Adipocyte (in vitro differentiated cells): ENCODE results near the gene AGBL3.

Experiments used
- DNase-seq: peaks from one replicate; pipeline ENCODE4 v3.0.0-alpha.2; 2015; ENCODE audit warnings: low read depth
- H3K27me3 ChIP-seq: replicated peaks from 2 replicates; pipeline ENCODE4 v1.7.0; 2013; ENCODE audit warnings: mild to moderate bottlenecking, low read length, moderate library complexity; ENCODE audit not compliant: control insufficient read depth, insufficient read depth
- H3K36me3 ChIP-seq: 2 replicates; pipeline ENCODE4 v1.7.0; 2013; ENCODE audit warnings: low read length, mild to moderate bottlenecking, moderate library complexity; ENCODE audit not compliant: control insufficient read depth, insufficient read depth, severe bottlenecking
- H3K4me1 ChIP-seq: 2 replicates; pipeline ENCODE4 v1.7.0; 2013; ENCODE audit warnings: mild to moderate bottlenecking, low read length, moderate library complexity; ENCODE audit not compliant: control insufficient read depth, insufficient read depth
- H3K4me3 ChIP-seq: 2 replicates; pipeline ENCODE4 v1.7.0; 2013; ENCODE audit warnings: mild to moderate bottlenecking, low read length, moderate library complexity
- H3K9ac ChIP-seq: 2 replicates; pipeline ENCODE4 v1.7.0; 2013; ENCODE audit warnings: mild to moderate bottlenecking, low read length, moderate library complexity
- H3K9me3 ChIP-seq: 2 replicates; pipeline ENCODE4 v1.7.0; 2013; ENCODE audit warnings: mild to moderate bottlenecking, low read length, moderate library complexity; ENCODE audit not compliant: control insufficient read depth

Gene AGBL3

DNA sequence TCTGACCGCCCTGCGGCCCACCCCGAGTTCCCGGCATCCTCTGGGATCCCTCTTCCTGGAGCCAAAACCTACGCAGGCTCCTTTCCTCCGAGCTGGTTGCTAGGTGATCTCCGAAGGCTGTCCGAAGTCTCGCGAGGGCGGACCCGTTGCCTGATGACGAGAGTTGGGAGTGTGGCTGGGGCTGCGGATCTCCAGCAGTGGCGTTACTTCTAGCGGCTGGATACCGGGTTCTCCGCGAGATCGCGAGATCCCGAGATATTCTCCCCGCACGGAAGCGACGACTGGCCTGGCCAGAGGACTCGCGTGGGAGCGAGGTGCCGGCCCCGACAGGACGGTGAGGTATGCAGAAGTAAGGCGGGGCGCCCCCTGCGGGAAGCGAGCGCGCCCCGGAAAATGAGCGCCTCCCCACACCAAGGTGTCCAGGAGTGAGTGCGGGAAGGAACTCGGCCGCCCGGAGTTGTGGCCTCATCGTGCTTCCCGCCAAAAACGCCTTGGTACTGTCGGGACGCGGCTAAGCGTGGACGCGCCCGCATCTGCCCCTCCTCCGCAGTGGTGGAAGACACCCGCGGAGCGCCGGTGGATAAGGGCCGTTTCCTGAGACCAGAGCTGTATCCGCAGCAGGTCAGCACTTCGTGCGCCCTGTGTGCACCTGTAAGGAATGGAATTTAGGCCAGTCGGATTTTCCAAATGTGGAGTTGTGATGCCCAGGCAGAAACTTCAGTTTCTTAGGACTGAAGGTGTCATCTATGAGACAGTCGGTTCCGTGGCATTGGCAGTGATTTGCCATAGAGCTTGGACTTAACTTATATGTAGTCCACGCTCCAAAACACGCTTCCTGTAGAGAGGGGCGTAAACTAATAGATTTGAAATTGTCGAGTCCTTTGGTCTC lies at the start of gene AGBL3:
Gene AGBL3 (plus strand): TSS at position 146 of the 889 bp plus-strand sequence. CDS start 1,426 bp downstream, outside the sequence.
- Histone ChIP-seq H3K4me1 (peaks cover 12% of the 10 kb centered on the region), H3K27me3 (no peaks in the 10 kb centered on the region), H3K9me3 (no peaks in the 10 kb centered on the region), H3K9ac (peak within 1 kb of the TSS; percentile 88), H3K36me3 (no peaks in the 10 kb centered on the region), H3K4me3 (peak within 1 kb of the TSS; percentile 95)
- peak; percentile 99 for DNase-seq

DNA sequence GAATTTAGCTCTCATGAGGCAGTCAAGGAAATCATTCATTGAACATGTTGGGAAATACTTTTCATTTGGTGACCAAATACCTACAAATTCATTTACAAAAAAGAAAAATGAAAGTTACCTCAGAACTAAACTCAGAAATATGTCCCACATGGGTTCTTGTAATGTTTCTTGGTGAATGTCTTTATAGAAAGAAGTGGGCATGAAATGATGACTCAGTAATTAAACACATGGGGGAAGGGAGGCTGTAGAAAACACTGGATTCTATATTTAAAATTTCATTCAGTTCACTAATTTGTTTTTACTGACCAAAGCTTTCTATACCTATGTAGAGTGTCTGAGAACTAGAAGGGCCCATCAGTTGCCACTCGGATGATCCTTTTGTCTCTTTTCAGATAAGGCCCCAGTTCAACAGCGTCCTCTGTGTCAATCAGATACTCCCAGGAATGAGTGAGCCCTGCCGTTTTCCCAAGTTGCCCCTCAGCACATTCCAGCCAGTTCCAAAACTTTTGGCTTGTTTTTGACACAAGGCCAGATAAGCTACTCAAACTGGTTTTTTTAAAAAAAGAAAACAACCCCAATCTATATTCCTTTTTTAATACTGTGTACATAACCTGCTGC lies 49.3 kb upstream of the AGBL3 start:
- no peaks in the 10 kb centered on the region for H3K9me3 ChIP-seq
- DNase-seq = peak; percentile 34
- no peaks in the 10 kb centered on the region for H3K27me3 ChIP-seq
- H3K4me1 ChIP-seq = peaks cover 60% of the 10 kb centered on the region
- peak overlapping the region; percentile 27 for H3K9ac ChIP-seq
- H3K36me3 ChIP-seq = peaks cover 86% of the 10 kb centered on the region
- H3K4me3 ChIP-seq = no peak overlapping the region

DNA sequence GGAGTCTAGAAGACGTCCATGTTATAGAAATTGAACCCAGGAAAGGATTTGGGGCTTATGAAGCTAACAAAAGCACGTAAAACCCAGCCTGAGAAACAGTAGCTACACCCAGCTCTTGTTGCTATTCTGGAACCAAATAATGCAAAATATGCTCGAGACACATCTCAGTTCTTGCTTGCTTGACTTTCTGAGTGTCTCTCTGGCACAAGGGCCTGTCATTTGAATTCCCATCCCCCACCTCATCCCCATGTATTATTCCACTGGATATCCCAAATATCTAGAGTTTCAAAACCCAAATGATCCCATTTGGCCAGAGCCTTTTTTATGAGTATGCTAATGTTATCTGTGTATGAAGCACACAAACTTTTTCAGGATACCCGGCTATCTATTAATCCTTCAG lies 48.2 kb upstream of the AGBL3 start:
- Histone ChIP-seq H3K36me3 (peaks cover 84% of the 10 kb centered on the region), H3K4me1 (peaks cover 55% of the 10 kb centered on the region)

DNA sequence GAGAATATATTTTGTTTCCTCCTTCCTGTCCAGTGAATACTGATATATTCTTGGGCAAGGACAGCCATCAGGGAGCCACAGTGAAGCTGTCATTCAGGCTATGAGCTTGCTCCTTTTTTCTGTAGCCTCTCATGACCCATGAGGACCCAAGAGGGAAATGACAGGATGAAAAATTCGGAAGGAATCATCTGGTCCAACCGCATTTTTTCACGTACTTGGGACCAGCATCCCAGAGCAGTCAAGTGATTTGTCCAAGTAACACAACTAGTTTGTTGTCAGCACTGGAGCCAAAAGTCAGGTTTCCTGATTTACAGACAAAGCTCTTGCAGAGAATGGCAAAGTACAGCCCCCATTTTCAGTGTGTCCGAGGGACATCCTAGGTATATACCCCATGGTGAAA lies 47.2 kb upstream of the AGBL3 start:
- Histone ChIP-seq H3K9me3 (no peaks in the 10 kb centered on the region), H3K36me3 (peaks cover 83% of the 10 kb centered on the region), H3K4me1 (peaks cover 55% of the 10 kb centered on the region), H3K9ac (no peak overlapping the region), H3K4me3 (no peak overlapping the region), H3K27me3 (no peaks in the 10 kb centered on the region)
- no peak for DNase-seq

More for the DNA sequence above, 48.2 kb upstream of the AGBL3 start:
- H3K9ac ChIP-seq = no peak overlapping the region
- no peak overlapping the region for H3K4me3 ChIP-seq
- H3K27me3 ChIP-seq = no peaks in the 10 kb centered on the region
- no peak for DNase-seq
- no peaks in the 10 kb centered on the region for H3K9me3 ChIP-seq

DNA sequence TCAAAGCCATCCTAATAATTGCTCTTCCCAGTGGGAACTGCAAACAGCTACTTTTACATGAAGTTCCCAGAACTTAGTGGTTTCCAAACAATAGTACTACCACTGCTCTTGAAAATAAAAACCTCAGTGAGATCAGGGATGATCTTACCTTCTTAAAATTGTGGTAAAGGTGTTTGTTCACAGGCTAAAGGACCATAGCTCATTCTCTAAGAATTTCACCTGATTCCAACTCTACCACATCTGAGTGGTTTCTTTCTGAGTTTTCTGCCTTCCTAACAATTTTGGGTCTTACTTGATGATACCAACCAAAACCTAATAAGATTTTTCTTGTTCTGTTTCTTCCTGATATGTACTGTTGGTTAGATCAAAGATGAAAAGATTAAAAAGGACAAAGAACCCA lies 45.6 kb upstream of the AGBL3 start:
- Histone ChIP-seq H3K9ac (no peak overlapping the region), H3K27me3 (no peaks in the 10 kb centered on the region), H3K36me3 (peaks cover 80% of the 10 kb centered on the region), H3K4me3 (no peak overlapping the region), H3K4me1 (peaks cover 56% of the 10 kb centered on the region), H3K9me3 (no peaks in the 10 kb centered on the region)
- DNase-seq = no peak

DNA sequence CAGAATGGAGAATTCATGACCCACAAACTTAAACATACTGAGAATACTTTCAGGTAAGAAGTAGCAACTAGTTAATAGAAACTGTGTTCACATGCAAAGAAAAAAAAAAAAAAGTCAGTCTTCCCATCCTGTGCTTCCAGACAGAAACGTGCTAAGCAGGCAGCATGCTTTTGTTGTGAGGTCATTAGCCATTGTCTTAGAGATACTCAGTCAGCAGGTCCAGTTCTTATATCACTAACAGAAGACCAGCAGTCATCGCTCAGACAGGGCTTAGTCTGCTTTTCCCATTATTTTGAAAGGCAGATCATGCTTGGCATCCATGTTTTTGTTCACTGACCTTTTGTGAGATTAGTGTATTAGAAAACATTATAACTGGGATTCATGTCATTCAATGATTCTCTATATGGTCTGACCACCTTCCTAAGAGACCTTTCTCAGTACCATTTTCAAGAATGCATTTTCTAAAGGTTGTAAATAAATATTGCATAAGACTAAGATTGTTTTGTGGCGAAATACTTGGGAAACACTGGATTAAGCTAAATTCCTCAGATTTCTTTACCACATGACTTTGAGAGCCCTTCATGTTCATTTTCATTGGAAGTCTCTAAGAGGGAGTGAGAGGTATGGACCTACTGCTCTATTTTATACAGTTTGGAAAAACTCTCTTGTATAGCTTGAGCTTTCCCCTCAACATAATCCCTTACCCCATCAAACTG lies 45.0 kb upstream of the AGBL3 start:
- DNase-seq = peak; percentile 72
- peak overlapping the region; percentile 27 for H3K9ac ChIP-seq
- H3K4me3 ChIP-seq = no peak overlapping the region
- no peaks in the 10 kb centered on the region for H3K9me3 ChIP-seq
- H3K27me3 ChIP-seq = no peaks in the 10 kb centered on the region
- H3K36me3 ChIP-seq = peaks cover 74% of the 10 kb centered on the region
- H3K4me1 ChIP-seq = peaks cover 56% of the 10 kb centered on the region

DNA sequence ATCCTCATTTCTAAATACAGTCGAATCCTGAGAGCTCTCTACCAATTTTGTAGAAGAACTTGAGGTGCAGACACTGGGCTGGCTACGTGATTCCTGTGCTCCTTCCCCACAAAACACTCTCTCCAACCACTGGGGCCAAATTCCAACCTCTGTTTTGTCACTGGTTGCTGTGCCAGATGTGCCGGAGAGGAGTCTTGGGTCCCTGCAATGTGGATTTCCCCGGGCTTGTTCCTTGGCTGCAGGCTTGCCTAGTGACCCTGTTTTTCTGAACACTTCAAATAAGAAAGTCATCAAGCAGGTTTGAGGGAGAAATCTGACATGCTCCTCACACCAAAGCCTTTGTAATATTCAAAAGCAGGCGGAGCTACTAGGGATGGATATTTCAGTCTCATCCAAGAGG lies 44.4 kb upstream of the AGBL3 start:
- Histone ChIP-seq H3K36me3 (peaks cover 73% of the 10 kb centered on the region), H3K4me1 (peaks cover 52% of the 10 kb centered on the region), H3K4me3 (no peak overlapping the region), H3K27me3 (no peaks in the 10 kb centered on the region), H3K9me3 (no peaks in the 10 kb centered on the region), H3K9ac (peak overlapping the region; percentile 27)
- DNase-seq = no peak

DNA sequence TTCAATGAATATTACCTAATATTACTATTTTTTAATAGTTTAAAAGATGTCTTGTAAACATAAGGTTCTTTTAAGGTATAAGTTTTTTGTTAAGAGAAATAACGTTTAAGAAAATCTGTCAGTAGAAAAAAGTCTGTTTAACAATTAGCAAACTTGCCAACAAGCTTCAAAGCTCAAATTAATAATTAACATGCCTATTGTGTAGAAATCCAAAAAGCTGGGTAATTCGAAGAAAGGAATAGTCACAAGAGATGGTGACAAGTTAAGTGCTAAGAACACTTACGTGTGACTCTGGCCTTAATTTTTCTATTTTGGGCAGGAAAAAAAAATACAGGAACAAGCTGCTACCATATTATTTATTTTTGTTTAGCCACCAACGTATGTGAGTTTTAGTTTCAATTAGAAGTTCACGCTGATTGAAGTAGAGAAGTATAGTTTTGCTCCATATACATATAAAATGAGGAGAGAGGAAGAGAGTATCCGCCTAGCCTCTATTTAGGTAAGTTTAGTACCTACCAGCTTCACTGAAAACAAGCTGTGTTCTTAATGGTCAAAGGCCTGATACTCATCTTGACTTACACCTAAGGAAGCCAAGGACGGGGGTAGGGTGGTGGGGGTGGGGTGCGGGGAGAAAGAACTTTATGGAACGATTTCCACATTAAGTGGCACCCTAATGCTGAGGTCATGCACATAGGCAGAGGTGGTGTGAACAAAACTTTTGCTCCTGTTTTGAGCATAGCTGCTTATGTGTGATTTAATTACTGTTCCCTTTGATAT lies 43.4 kb upstream of the AGBL3 start:
- no peak overlapping the region for H3K9ac ChIP-seq
- no peaks in the 10 kb centered on the region for H3K27me3 ChIP-seq
- H3K9me3 ChIP-seq = no peaks in the 10 kb centered on the region
- H3K36me3 ChIP-seq = peaks cover 73% of the 10 kb centered on the region
- H3K4me3 ChIP-seq = no peak overlapping the region
- no peak for DNase-seq
- H3K4me1 ChIP-seq = peaks cover 43% of the 10 kb centered on the region

DNA sequence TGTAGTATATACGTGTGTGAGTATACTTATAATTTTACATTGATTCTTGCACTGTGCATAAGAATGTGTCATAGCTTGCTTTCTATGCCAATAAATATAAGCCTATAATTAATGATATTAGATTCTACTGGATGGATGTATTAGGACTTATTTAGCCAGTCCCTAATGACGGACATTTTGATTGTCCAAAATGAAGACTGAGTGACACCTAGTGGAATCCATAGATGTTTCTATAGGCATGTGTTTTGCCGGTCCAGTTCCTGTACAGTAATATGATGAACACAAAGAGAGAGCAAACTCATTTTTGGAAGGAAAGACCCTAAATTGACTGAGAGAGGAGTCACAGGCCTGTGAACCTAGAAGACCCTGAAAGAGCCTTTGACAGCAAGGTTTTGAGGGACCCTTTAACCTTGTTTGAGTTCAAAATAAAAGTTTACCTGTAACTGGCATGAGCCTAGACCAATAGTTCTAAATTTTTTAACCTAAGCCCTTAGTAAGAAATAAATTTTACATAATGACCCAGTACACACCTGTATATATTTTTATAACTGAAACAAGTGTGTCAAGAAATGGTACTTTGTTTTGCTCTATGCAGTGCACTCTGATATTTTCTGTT lies 42.4 kb upstream of the AGBL3 start:
- Histone ChIP-seq H3K36me3 (peaks cover 67% of the 10 kb centered on the region), H3K9me3 (no peaks in the 10 kb centered on the region), H3K4me3 (no peak overlapping the region), H3K4me1 (peaks cover 45% of the 10 kb centered on the region), H3K9ac (no peak overlapping the region), H3K27me3 (no peaks in the 10 kb centered on the region)
- DNase-seq = no peak

DNA sequence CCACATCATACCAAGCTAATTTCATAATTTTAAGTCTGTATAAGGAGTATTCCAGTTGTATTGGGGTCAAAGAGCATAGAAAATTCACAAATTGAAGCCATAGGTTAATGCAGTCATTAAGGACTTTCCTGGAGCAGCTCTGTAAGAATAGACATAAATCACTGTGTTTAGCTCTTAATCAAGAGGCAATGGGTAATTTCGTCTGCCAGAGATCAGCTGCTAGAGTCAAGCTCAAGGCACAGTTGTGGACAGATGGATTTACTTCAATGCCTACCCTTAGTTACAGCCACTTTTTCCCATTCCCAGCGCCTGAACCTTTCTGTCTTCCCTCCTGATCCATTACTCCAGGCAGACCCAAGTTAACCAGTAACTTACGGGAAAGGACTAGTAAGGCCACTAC lies 40.6 kb upstream of the AGBL3 start:
- no peaks in the 10 kb centered on the region for H3K27me3 ChIP-seq
- no peak for DNase-seq
- no peaks in the 10 kb centered on the region for H3K9me3 ChIP-seq
- peaks cover 68% of the 10 kb centered on the region for H3K36me3 ChIP-seq
- H3K4me3 ChIP-seq = no peak overlapping the region
- H3K4me1 ChIP-seq = peaks cover 53% of the 10 kb centered on the region
- no peak overlapping the region for H3K9ac ChIP-seq
